Transverse colon (tissue), 4 donors: ENCODE results near the gene STIM1. TPM values are rescaled to one million over a fixed set of nuclear protein-coding genes. Genes with fewer than 3 reads are reported as not detected.

Source experiments
- DNase-seq: peaks from one replicate; pipeline ENCODE4 v3.0.0-alpha.2; 2019
- H3K27ac ChIP-seq, 4 donors: fragments of 200-600 bp; sonication (generic); 2 replicates each; pipeline ENCODE4 v1.5.1; 2016 to 2018; ENCODE audit warnings: inconsistent platforms in 4 of 4
- H3K27me3 ChIP-seq: fragments of 200-600 bp; sonication (generic); 2 replicates; pipeline ENCODE4 v1.5.1; 2017; ENCODE audit warnings: inconsistent platforms
- H3K36me3 ChIP-seq, 4 donors: fragments of 200-600 bp; sonication (generic); 2 replicates each; pipeline ENCODE4 v1.5.1; 2017 to 2019; ENCODE audit warnings: inconsistent platforms in 4 of 4
- H3K4me1 ChIP-seq, 4 donors: fragments of 200-600 bp; sonication (generic); 2 replicates each; pipeline ENCODE4 v1.5.1; 2017 to 2020; ENCODE audit warnings: inconsistent platforms in 4 of 4
- H3K4me3 ChIP-seq, 4 donors: fragments of 200-600 bp; sonication (generic); 1 replicate in 1 of 4; 2 replicates in 3 of 4; pipeline versions ENCODE4 v1.5.1 to v1.6.1; 2017 to 2019; ENCODE audit warnings: inconsistent platforms in 4 of 4
- H3K9me3 ChIP-seq, 2 donors: fragments of 200-600 bp; sonication (generic); 2 replicates each; pipeline ENCODE4 v1.5.1; 2017 to 2019; ENCODE audit warnings: inconsistent platforms in 2 of 2
- EP300 ChIP-seq: sonication (generic); formaldehyde crosslinking; IDR thresholded peaks from one replicate; pipeline ENCODE4 v1.6.1; 2017; ENCODE audit warnings: antibody characterized with exemption, low read depth
- POLR2A ChIP-seq: fragments of 450-650 bp; IDR thresholded peaks from one replicate; pipeline ENCODE4 v1.6.1; 2016; ENCODE audit warnings: antibody characterized with exemption, mild to moderate bottlenecking, moderate library complexity
- POLR2AphosphoS5 ChIP-seq, 3 donors: sonication (generic); formaldehyde crosslinking; IDR thresholded peaks; one replicate each; pipeline ENCODE4 v1.6.1; 2016; ENCODE audit warnings: antibody characterized with exemption in 3 of 3
- WGBS, 2 donors: methylation state at CpG; one replicate each; pipeline ENCODE4 v1.1.5; 2018; ENCODE audit warnings: low coverage in 1 of 2; 5-methylcytosine and 5-hydroxymethylcytosine counted together
- in situ Hi-C, 4 donors: fragments of 200-750 bp; cut with MboI; loops; one replicate each; pipeline versions ENCODE4 v1.15.0 to v1.15.1; 2017; ENCODE audit warnings: low sequenced_read_pairs in 3 of 4, low pct_ligation_motif_present in 1 of 4, low pct_unique_long_range_greater_than_20kb in 1 of 4
- intact Hi-C: fragments of 100-400 bp; cut with DNase I; formaldehyde crosslinking; loops from one replicate; pipeline ENCODE4 v1.15.1; 2023; ENCODE audit warnings: low total_unique reads
- total RNA-seq, 4 donors: library from RNA; depleted of rRNA; stranded (reverse); fragments of >200 nt; gene quantifications; one replicate each; pipeline ENCODE4 v1.1.0, GENCODE V29; 2016
- TF ChIP-seq, protein P1 (sequence below), 5 experiments: fragments of 200-600 bp in 3 of 5; fragments of 450-650 bp in 2 of 5; sonication (generic) in 3 of 5; IDR thresholded peaks; 1 replicate in 2 of 5; 2 replicates in 3 of 5; pipeline ENCODE4 v1.5.1; 2016 to 2017; ENCODE audit warnings: antibody characterized with exemption in 5 of 5, inconsistent platforms in 3 of 5, mild to moderate bottlenecking in 2 of 5, moderate library complexity in 1 of 5

The STIM1 gene
- total RNA-seq, 4 donors from 2014 or later: 41.2 to 79.3 (median 48.0) TPM

DNA sequence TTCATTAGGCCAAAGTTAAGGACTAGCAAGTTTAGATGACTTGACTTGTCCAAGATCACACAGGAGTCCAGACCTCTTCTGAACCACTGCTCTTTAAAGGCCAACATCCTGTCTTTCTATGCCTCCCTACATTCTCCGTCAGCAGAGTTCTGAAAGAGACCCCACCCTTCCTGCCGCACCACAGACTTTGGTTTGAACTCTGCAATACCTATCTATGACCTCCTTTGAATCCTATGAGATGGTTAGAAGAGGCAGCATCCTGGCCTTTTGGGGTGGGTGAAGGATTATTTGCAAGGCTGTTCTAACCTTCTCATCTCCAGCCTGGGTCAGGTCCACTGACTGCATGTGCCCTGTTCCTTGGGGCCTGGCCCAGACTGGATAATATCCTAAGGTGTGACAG is 234.8 kb downstream of the STIM1 start:
- Histone ChIP-seq H3K4me1 (peaks cover 0 to 9% (median 5%) of the 10 kb centered on the region in 4 donors), H3K36me3 (peaks cover 0 to 17% (median 8%) of the 10 kb centered on the region in 4 donors), H3K27ac (no peak overlapping the region), H3K4me3 (no peak overlapping the region), H3K27me3 (no peaks in the 10 kb centered on the region), H3K9me3 (no peaks in the 10 kb centered on the region)
- in situ Hi-C loops: no loop called here
- no peak for TF ChIP-seq POLR2A
- no peak for TF ChIP-seq POLR2AphosphoS5 (IDR thresholded peaks at IDR 0.05)
- TF ChIP-seq, protein P1, sequence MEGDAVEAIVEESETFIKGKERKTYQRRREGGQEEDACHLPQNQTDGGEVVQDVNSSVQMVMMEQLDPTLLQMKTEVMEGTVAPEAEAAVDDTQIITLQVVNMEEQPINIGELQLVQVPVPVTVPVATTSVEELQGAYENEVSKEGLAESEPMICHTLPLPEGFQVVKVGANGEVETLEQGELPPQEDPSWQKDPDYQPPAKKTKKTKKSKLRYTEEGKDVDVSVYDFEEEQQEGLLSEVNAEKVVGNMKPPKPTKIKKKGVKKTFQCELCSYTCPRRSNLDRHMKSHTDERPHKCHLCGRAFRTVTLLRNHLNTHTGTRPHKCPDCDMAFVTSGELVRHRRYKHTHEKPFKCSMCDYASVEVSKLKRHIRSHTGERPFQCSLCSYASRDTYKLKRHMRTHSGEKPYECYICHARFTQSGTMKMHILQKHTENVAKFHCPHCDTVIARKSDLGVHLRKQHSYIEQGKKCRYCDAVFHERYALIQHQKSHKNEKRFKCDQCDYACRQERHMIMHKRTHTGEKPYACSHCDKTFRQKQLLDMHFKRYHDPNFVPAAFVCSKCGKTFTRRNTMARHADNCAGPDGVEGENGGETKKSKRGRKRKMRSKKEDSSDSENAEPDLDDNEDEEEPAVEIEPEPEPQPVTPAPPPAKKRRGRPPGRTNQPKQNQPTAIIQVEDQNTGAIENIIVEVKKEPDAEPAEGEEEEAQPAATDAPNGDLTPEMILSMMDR (IDR thresholded peaks at IDR 0.05): no peak
- TF ChIP-seq EP300: no peak
- intact Hi-C loops: no loop called here
- no peak for DNase-seq
- 82% methylated on average over 2 of the region's 2 CpGs; no CpG with 5 or more reads in 1 of the 2 donors for WGBS, 2 donors

DNA sequence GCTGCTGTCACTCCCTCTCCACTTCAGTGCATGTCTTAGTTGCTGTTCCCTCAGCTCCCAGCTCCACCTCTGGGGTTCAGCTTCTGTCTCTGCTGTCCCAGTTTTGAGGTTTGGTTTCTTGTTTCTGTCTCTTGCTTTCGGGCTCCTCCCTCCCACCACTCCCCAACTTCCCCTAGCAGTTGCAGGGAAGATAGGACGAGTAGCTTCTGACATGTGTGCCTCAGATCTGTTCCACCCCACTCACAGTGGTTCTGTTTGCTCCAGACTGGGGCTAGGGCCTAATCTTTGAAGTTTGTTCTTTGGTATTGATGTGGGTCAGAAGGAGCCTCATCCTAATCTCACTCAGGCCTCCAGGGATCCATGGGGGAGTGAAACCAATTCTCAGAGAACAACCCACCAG is 236.6 kb downstream of the STIM1 start:
- DNase-seq: no peak
- Histone ChIP-seq H3K4me3 (no peak overlapping the region), H3K27ac (no peak overlapping the region), H3K4me1 (peaks cover 6 to 24% (median 16%) of the 10 kb centered on the region in 4 donors), H3K9me3 (no peaks in the 10 kb centered on the region), H3K27me3 (no peaks in the 10 kb centered on the region), H3K36me3 (peaks cover 0 to 13% (median 3%) of the 10 kb centered on the region in 4 donors)
- intact Hi-C loops: no loop called here
- WGBS, 2 donors: 31% methylated on average over 2 of the region's 2 CpGs; no CpG with 5 or more reads in 1 of the 2 donors
- TF ChIP-seq POLR2AphosphoS5 (IDR thresholded peaks at IDR 0.05): no peak
- TF ChIP-seq, protein P1 (IDR thresholded peaks at IDR 0.05): no peak
- no peak for TF ChIP-seq POLR2A
- no peak for TF ChIP-seq EP300
- in situ Hi-C loops: no loop called here

DNA sequence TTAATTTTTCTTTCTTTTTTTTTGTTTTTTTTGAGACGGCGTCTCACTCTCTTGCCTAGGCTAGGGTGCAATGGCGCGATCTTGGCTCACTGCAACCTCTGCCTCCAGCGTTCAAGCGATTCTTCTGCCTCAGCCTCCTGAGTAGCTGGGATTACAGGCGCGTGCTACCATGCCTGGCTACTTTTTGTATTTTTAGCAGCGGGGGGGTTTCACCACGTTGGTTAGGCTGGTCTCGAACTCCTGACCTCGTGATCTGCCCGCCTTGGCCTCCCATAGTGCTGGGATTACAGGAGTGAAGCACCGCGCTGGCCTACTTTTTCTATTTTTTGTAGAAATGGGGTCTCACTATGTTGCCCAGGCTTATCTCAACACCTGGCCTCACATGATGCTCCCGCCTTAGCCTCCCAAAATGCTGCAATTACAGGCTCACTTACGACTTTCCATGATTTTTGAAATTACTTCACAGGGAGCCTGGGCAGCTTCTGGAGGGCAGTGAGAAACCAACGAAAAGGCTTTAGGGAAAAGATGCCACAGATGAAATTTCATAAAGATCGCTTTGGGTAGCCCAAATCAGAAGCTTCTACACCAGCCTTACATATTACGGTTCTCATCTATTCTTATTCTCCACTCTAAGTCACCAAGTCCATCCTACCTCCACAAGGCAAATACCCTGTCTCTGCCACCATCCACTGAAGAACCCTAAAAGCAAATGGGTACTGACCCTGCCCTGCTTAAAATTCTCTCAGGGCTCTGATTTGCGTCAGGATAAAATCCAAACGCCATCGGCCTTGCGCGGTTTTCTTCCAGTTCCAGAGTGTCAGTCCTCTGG is 238.3 kb downstream of the STIM1 start:
- H3K4me1 ChIP-seq: peaks cover 6 to 24% (median 16%) of the 10 kb centered on the region in 4 donors
- intact Hi-C loops: no loop called here

More for the DNA sequence above, 238.3 kb downstream of the STIM1 start:
- Histone ChIP-seq H3K27me3 (no peaks in the 10 kb centered on the region), H3K27ac (peak overlapping the region; percentile 89 to 96 (median 92)), H3K9me3 (no peaks in the 10 kb centered on the region), H3K36me3 (peaks cover 0 to under 1% (median 0%) of the 10 kb centered on the region in 4 donors), H3K4me3 (peak overlapping the region; percentile 63 to 75 (median 68))
- no peak for DNase-seq
- in situ Hi-C loops: no loop called here
- 72 to 90% methylated on average over 10 to 25 of the region's 25 CpGs for WGBS, 2 donors
- TF ChIP-seq, protein P1 (IDR thresholded peaks at IDR 0.05): no peak
- no peak for TF ChIP-seq EP300
